Stomach (tissue), 9 donors: ENCODE measurements around the gene AHCYL2. TPM values are rescaled to one million over a fixed set of nuclear protein-coding genes. Genes with fewer than 3 reads are reported as not detected.
"Not testable (repeated sequence)": the region's sequence is repeated elsewhere in the genome, so short reads cannot be mapped to it uniquely, and the experiment has no call there.

Experiments
- DNase-seq, 2 donors: peaks; one replicate each; pipeline versions ENCODE4 v3.0.0 to v3.0.0-alpha.2; 2013 to 2019
- H3K27ac ChIP-seq, 5 donors: fragments of 200-600 bp in 4 of 5; sonication (generic) in 4 of 5; one replicate each; pipeline ENCODE4 v1.5.1; 2013 to 2019; ENCODE audit warnings: mild to moderate bottlenecking in 1 of 5, moderate library complexity in 1 of 5
- H3K27me3 ChIP-seq, 3 donors: fragments of 200-600 bp; sonication (generic); one replicate each; pipeline ENCODE4 v1.5.1; 2017 to 2019; ENCODE audit warnings: mixed run types in 1 of 3
- H3K36me3 ChIP-seq, 4 donors: fragments of 200-600 bp; sonication (generic); 1 replicate in 3 of 4; 2 replicates in 1 of 4; pipeline ENCODE4 v1.5.1; 2016 to 2019
- H3K4me1 ChIP-seq, 4 donors: fragments of 200-600 bp; sonication (generic); one replicate each; pipeline ENCODE4 v1.5.1; 2016 to 2019
- H3K4me3 ChIP-seq, 4 donors: fragments of 200-600 bp; sonication (generic) in 3 of 4; one replicate each; pipeline ENCODE4 v1.5.1; 2016 to 2019; ENCODE audit warnings: mild to moderate bottlenecking in 1 of 4
- H3K9me3 ChIP-seq, 4 donors: fragments of 200-600 bp; sonication (generic); one replicate each; pipeline ENCODE4 v1.5.1; 2016 to 2019
- CTCF ChIP-seq, 7 experiments: fragments of 450-650 bp in 4 of 7; fragments of 200-600 bp in 3 of 7; sonication (generic) in 3 of 7; IDR thresholded peaks; one replicate each; pipeline ENCODE4 v1.5.1; 2016 to 2019; ENCODE audit warnings: antibody characterized with exemption in 7 of 7, control low read depth in 2 of 7, mild to moderate bottlenecking in 1 of 7
- EP300 ChIP-seq: sonication (generic); formaldehyde crosslinking; IDR thresholded peaks from one replicate; pipeline ENCODE4 v1.6.1; 2017; ENCODE audit warnings: antibody characterized with exemption
- POLR2A ChIP-seq, 4 donors: fragments of 450-650 bp; IDR thresholded peaks; one replicate each; pipeline ENCODE4 v1.6.1; 2016; ENCODE audit warnings: antibody characterized with exemption in 4 of 4, control low read depth in 2 of 4, mild to moderate bottlenecking in 1 of 4, moderate library complexity in 1 of 4
- POLR2AphosphoS5 ChIP-seq, 3 donors: sonication (generic); formaldehyde crosslinking; IDR thresholded peaks; one replicate each; pipeline ENCODE4 v1.6.1; 2016; ENCODE audit warnings: antibody characterized with exemption in 3 of 3
- WGBS, 5 donors: extraction: QIAGEN DNeasy Blood & Tissue Kit in 3 of 5; methylation state at CpG; one replicate each; pipeline versions ENCODE4 v1.1.5 to v1.1.7; 2013 to 2018; 5-methylcytosine and 5-hydroxymethylcytosine counted together
- intact Hi-C: fragments of 100-400 bp; cut with DNase I; formaldehyde crosslinking; loops from one replicate; pipeline ENCODE4 v1.15.1; 2023; ENCODE audit warnings: low total_unique reads
- polyA plus RNA-seq, 3 donors: library from polyadenylated mRNA; stranded (reverse); fragments of 200-250 nt; gene quantifications; one replicate each; pipeline ENCODE4 v1.2.3, GENCODE V29; 2013
- total RNA-seq, 5 donors: library from RNA; depleted of rRNA; stranded (reverse); fragments of >200 nt; gene quantifications; one replicate each; pipeline versions ENCODE4 v1.1.0 to v1.2.3, GENCODE V29; 2014 to 2016
- donor health status: healthy with polysubstance abuse.
- donor health status: Bipolar disorder and iron deficiency.
- donor health status: healthy.

AHCYL2 gene
- total and polyA plus RNA-seq, 8 donors, result 4.6 to 87.0 (median 61.6) TPM

- Histone ChIP-seq H3K9me3 (no peaks in the 10 kb centered on the region), H3K27ac (no peak overlapping the region), H3K4me1 (peaks cover 0 to 6% (median 0%) of the 10 kb centered on the region in 4 donors), H3K27me3 (no peaks in the 10 kb centered on the region), H3K36me3 (peaks cover 0 to 54% (median 23%) of the 10 kb centered on the region in 4 donors), H3K4me3 (no peak overlapping the region)
- intact Hi-C loops, result loop anchor here (10.0 kb wide), 2 partner anchors 84 to 254 kb away; no protein-coding TSS in a partner anchor
- TF ChIP-seq POLR2AphosphoS5 (IDR thresholded peaks at IDR 0.05), result no peak
- TF ChIP-seq POLR2A (IDR thresholded peaks at IDR 0.05), result no peak
- TF ChIP-seq CTCF (IDR thresholded peaks at IDR 0.05), result no peak
- no peak for TF ChIP-seq EP300
- no peak for DNase-seq
- WGBS, 5 donors, result 89 to 97% (median 95%) methylated on average over 12 to 14 of the region's 14 CpGs
Observed at GRCh38 chr7:129210989-129211312, 13.9 kb upstream of the AHCYL2 start.

- TF ChIP-seq EP300 (no peak), POLR2A (IDR thresholded peaks at IDR 0.05) (no peak), CTCF (IDR thresholded peaks at IDR 0.05) (no peak), POLR2AphosphoS5 (IDR thresholded peaks at IDR 0.05) (no peak)
Observed at GRCh38 chr7:129212126-129212525, 12.7 kb upstream of the AHCYL2 start.

GRCh38 chr7:129212596-129212995 is 12.2 kb upstream of the AHCYL2 start:
- Histone ChIP-seq H3K4me1 (peaks cover 0 to 6% (median 0%) of the 10 kb centered on the region in 4 donors), H3K27me3 (peaks cover 0 to 3% (median 0%) of the 10 kb centered on the region in 3 donors), H3K4me3 (no peak overlapping the region), H3K9me3 (no peaks in the 10 kb centered on the region), H3K27ac (no peak overlapping the region), H3K36me3 (peaks cover 0 to 40% (median 17%) of the 10 kb centered on the region in 4 donors)
- no peak for TF ChIP-seq POLR2AphosphoS5 (IDR thresholded peaks at IDR 0.05)
- intact Hi-C loops, result loop anchor here (10.0 kb wide), 2 partner anchors 82 to 252 kb away; no protein-coding TSS in a partner anchor
- 71 to 91% (median 85%) methylated on average over 2 to 4 of the region's 4 CpGs for WGBS, 5 donors
- no peak for DNase-seq

More at GRCh38 chr7:129212126-129212525, 12.7 kb upstream of the AHCYL2 start:
- Histone ChIP-seq H3K27me3 (no peaks in the 10 kb centered on the region), H3K27ac (no peak overlapping the region), H3K9me3 (no peaks in the 10 kb centered on the region), H3K4me3 (no peak overlapping the region), H3K4me1 (peaks cover 0 to 6% (median 0%) of the 10 kb centered on the region in 4 donors), H3K36me3 (peaks cover 0 to 44% (median 18%) of the 10 kb centered on the region in 4 donors)
- no peak for DNase-seq
- intact Hi-C loops, result loop anchor here (10.0 kb wide), 2 partner anchors 83 to 253 kb away; no protein-coding TSS in a partner anchor
- 93 to 96% (median 94%) methylated on average over 10 to 14 of the region's 14 CpGs for WGBS, 5 donors

GRCh38 chr7:129213828-129214227 is 11.0 kb upstream of the AHCYL2 start:
- Histone ChIP-seq H3K27me3 (peaks cover 0 to 11% (median 0%) of the 10 kb centered on the region in 3 donors), H3K9me3 (no peaks in the 10 kb centered on the region), H3K36me3 (peaks cover 0 to 31% (median 16%) of the 10 kb centered on the region in 4 donors), H3K4me1 (peaks cover 0 to 12% (median 6%) of the 10 kb centered on the region in 4 donors), H3K27ac (no peak overlapping the region), H3K4me3 (no peak overlapping the region)
- WGBS, 5 donors, result 56 to 63% (median 61%) methylated on average over 15 of the region's 15 CpGs
- intact Hi-C loops, result loop anchor here (10.0 kb wide), 2 partner anchors 81 to 251 kb away; no protein-coding TSS in a partner anchor
- peak in 1 of 2 donors; percentile 44 for DNase-seq
- no peak for TF ChIP-seq POLR2A (IDR thresholded peaks at IDR 0.05)
- no peak for TF ChIP-seq POLR2AphosphoS5 (IDR thresholded peaks at IDR 0.05)
- TF ChIP-seq EP300, result no peak
- TF ChIP-seq CTCF (IDR thresholded peaks at IDR 0.05), result no peak

GRCh38 chr7:129215691-129216090 is 9.1 kb upstream of the AHCYL2 start:
- H3K27ac ChIP-seq, H3K9me3 ChIP-seq, H3K4me1 ChIP-seq, DNase-seq, H3K4me3 ChIP-seq: not testable (repeated sequence)
- 91 to 98% (median 94%) methylated on average over 15 of the region's 15 CpGs for WGBS, 5 donors
- intact Hi-C loops, result loop anchor here (10.0 kb wide), 2 partner anchors 79 to 249 kb away; no protein-coding TSS in a partner anchor
- H3K36me3 ChIP-seq, result peaks cover 0 to 22% (median 15%) of the 10 kb centered on the region in 4 donors
- H3K27me3 ChIP-seq, result peaks cover 0 to 11% (median 0%) of the 10 kb centered on the region in 3 donors

- not testable (repeated sequence) for H3K4me3 ChIP-seq, H3K9me3 ChIP-seq, H3K27ac ChIP-seq, H3K4me1 ChIP-seq, DNase-seq
- Histone ChIP-seq H3K36me3 (peaks cover 0 to 18% (median 11%) of the 10 kb centered on the region in 4 donors), H3K27me3 (peaks cover 0 to 11% (median 0%) of the 10 kb centered on the region in 3 donors)
- WGBS, 5 donors, result 84 to 97% (median 97%) methylated on average over 9 to 34 of the region's 34 CpGs
- intact Hi-C loops, result loop anchor here (10.0 kb wide), 2 partner anchors 79 to 249 kb away; no protein-coding TSS in a partner anchor
Observed at GRCh38 chr7:129216101-129216715, 8.6 kb upstream of the AHCYL2 start.

- H3K4me1 ChIP-seq, H3K4me3 ChIP-seq, H3K27ac ChIP-seq, DNase-seq, H3K9me3 ChIP-seq: not testable (repeated sequence)
- 51 to 65% (median 53%) methylated on average over 7 to 8 of the region's 8 CpGs for WGBS, 5 donors
- peaks cover 0 to 11% (median 0%) of the 10 kb centered on the region in 3 donors for H3K27me3 ChIP-seq
- intact Hi-C loops, result loop anchor here (10.0 kb wide), 2 partner anchors 78 to 248 kb away; no protein-coding TSS in a partner anchor
- H3K36me3 ChIP-seq, result peaks cover 0 to 10% (median 8%) of the 10 kb centered on the region in 4 donors
Observed at GRCh38 chr7:129216821-129217416, 7.9 kb upstream of the AHCYL2 start.
